Adipose tissue (tissue), 3 donors: ENCODE results near the gene RHOBTB3. TPM values are rescaled to one million over a fixed set of nuclear protein-coding genes. Genes with fewer than 3 reads are reported as not detected.

ENCODE experiments used
- H3K27ac ChIP-seq: one replicate; pipeline ENCODE4 v1.5.1; 2013; ENCODE audit warnings: low read depth, low read length
- WGBS, 3 donors: extraction: QIAGEN DNeasy Blood & Tissue Kit; methylation state at CpG; one replicate each; pipeline ENCODE4 v1.1.7; 2013; 5-methylcytosine and 5-hydroxymethylcytosine counted together
- polyA plus RNA-seq, 3 donors: library from polyadenylated mRNA; stranded (reverse); fragments of 200-250 nt; gene quantifications; one replicate each; pipeline ENCODE4 v1.2.3, GENCODE V29; 2013
- donor health status: healthy with polysubstance abuse.
- donor health status: Bipolar disorder and iron deficiency.
- donor health status: healthy.

Gene RHOBTB3
- polyA plus RNA-seq, 3 donors: 75.1 to 81.4 (median 77.9) TPM

- no peak overlapping the region for H3K27ac ChIP-seq
- WGBS, 3 donors: 27 to 90% (median 74%) methylated on average over 2 of the region's 2 CpGs
These were observed 3.4 kb upstream of the RHOBTB3 start for GRCh38 chr5:95727764-95728191.

GRCh38 chr5:95728494-95729114 lies 2.5 kb upstream of the RHOBTB3 start:
- WGBS, 3 donors: 80 to 90% (median 85%) methylated on average over 3 of the region's 3 CpGs
- no peak overlapping the region for H3K27ac ChIP-seq

- H3K27ac ChIP-seq: no peak overlapping the region
- WGBS, 3 donors: 92 to 94% (median 92%) methylated on average over 8 of the region's 8 CpGs
These were observed 1.8 kb upstream of the RHOBTB3 start for GRCh38 chr5:95729115-95730010.

GRCh38 chr5:95730011-95730700 lies 980 bp upstream of the RHOBTB3 start:
- WGBS, 3 donors: 18 to 35% (median 30%) methylated on average over 11 of the region's 11 CpGs
- H3K27ac ChIP-seq: no peak overlapping the region

- peak overlapping the region; percentile 36 for H3K27ac ChIP-seq
- WGBS, 3 donors: 1 to 2% (median 1%) methylated on average over 57 to 64 of the region's 64 CpGs
These were observed 727 bp downstream of the RHOBTB3 start for GRCh38 chr5:95731571-95732554.

- 17 to 67% (median 65%) methylated on average over 9 of the region's 9 CpGs for WGBS, 3 donors
- no peak overlapping the region for H3K27ac ChIP-seq
These were observed 2.0 kb downstream of the RHOBTB3 start for GRCh38 chr5:95733107-95733665.

- H3K27ac ChIP-seq: no peak overlapping the region
These were observed 3.1 kb downstream of the RHOBTB3 start for GRCh38 chr5:95734187-95734586.

GRCh38 chr5:95734906-95735305 lies 3.8 kb downstream of the RHOBTB3 start:
- H3K27ac ChIP-seq: no peak overlapping the region

More at GRCh38 chr5:95734187-95734586, 3.1 kb downstream of the RHOBTB3 start:
- 36 to 44% (median 36%) methylated on average over 2 of the region's 2 CpGs for WGBS, 3 donors

GRCh38 chr5:95735406-95735805 lies 4.3 kb downstream of the RHOBTB3 start:
- 13 to 45% (median 39%) methylated on average over 1 of the region's 1 CpG for WGBS, 3 donors
- H3K27ac ChIP-seq: no peak overlapping the region

More at GRCh38 chr5:95734906-95735305, 3.8 kb downstream of the RHOBTB3 start:
- WGBS, 3 donors: 15 to 46% (median 44%) methylated on average over 2 of the region's 2 CpGs

GRCh38 chr5:95738072-95738471 lies 6.9 kb downstream of the RHOBTB3 start:
- H3K27ac ChIP-seq: no peak overlapping the region
- WGBS, 3 donors: 58 to 77% (median 62%) methylated on average over 4 of the region's 4 CpGs

- H3K27ac ChIP-seq: no peak overlapping the region
- WGBS, 3 donors: 64 to 96% (median 95%) methylated on average over 4 of the region's 4 CpGs
These were observed 7.7 kb downstream of the RHOBTB3 start for GRCh38 chr5:95738834-95739233.

GRCh38 chr5:95739857-95740256 lies 8.7 kb downstream of the RHOBTB3 start:
- WGBS, 3 donors: 86 to 93% (median 90%) methylated on average over 2 of the region's 2 CpGs
- no peak overlapping the region for H3K27ac ChIP-seq

- 77 to 86% (median 84%) methylated on average over 4 of the region's 4 CpGs for WGBS, 3 donors
- H3K27ac ChIP-seq: no peak overlapping the region
These were observed 10.3 kb downstream of the RHOBTB3 start for GRCh38 chr5:95741458-95741857.

GRCh38 chr5:95743232-95743631 lies 12.1 kb downstream of the RHOBTB3 start:
- no peak overlapping the region for H3K27ac ChIP-seq
- WGBS, 3 donors: 67 to 86% (median 71%) methylated on average over 2 of the region's 2 CpGs

- WGBS, 3 donors: 85 to 93% (median 88%) methylated on average over 1 of the region's 1 CpG
- H3K27ac ChIP-seq: no peak overlapping the region
These were observed 12.7 kb downstream of the RHOBTB3 start for GRCh38 chr5:95743877-95744276.

GRCh38 chr5:95746194-95746593 lies 15.1 kb downstream of the RHOBTB3 start:
- no peak overlapping the region for H3K27ac ChIP-seq
